ENCODE data around the gene CTSC.

CTSC gene

GRCh38 chr11:88317536-88317935 is 20.0 kb downstream of the CTSC start:
- no peaks in the 10 kb centered on the region for H3K27me3 ChIP-seq (ENCODE audit: control insufficient read depth, insufficient read depth, low read length)
- H3K4me3 ChIP-seq (ENCODE audit: low read depth, low read length), result no peak overlapping the region
- H3K27ac ChIP-seq (ENCODE audit: low read depth, low read length), result no peak overlapping the region
- peaks cover 25% of the 10 kb centered on the region for H3K36me3 ChIP-seq (ENCODE audit: control insufficient read depth, insufficient read depth, low read length)
- no peaks in the 10 kb centered on the region for H3K9me3 ChIP-seq (ENCODE audit: control insufficient read depth, insufficient read depth, low read depth, low read length)
- H3K9ac ChIP-seq (ENCODE audit: low read length), result no peak overlapping the region
- H3K4me1 ChIP-seq (ENCODE audit: control insufficient read depth, insufficient read depth, low read length), result peaks cover 23% of the 10 kb centered on the region

- Histone ChIP-seq H3K4me1 (ENCODE audit: control insufficient read depth, insufficient read depth, low read length) (peaks cover 35% of the 10 kb centered on the region), H3K9me3 (ENCODE audit: control insufficient read depth, insufficient read depth, low read depth, low read length) (no peaks in the 10 kb centered on the region), H3K27ac (ENCODE audit: low read depth, low read length) (no peak overlapping the region), H3K36me3 (ENCODE audit: control insufficient read depth, insufficient read depth, low read length) (peaks cover 23% of the 10 kb centered on the region), H3K27me3 (ENCODE audit: control insufficient read depth, insufficient read depth, low read length) (no peaks in the 10 kb centered on the region), H3K9ac (ENCODE audit: low read length) (no peak overlapping the region), H3K4me3 (ENCODE audit: low read depth, low read length) (no peak overlapping the region)
Measured at GRCh38 chr11:88315981-88316441, 21.5 kb downstream of the CTSC start.

- H3K4me1 ChIP-seq (ENCODE audit: control insufficient read depth, insufficient read depth, low read length), result peaks cover 38% of the 10 kb centered on the region
- peaks cover 32% of the 10 kb centered on the region for H3K36me3 ChIP-seq (ENCODE audit: control insufficient read depth, insufficient read depth, low read length)
- H3K27ac ChIP-seq (ENCODE audit: low read depth, low read length), result no peak overlapping the region
Measured at GRCh38 chr11:88315015-88315414, 22.5 kb downstream of the CTSC start.

GRCh38 chr11:88313441-88313840 is 24.1 kb downstream of the CTSC start:
- no peaks in the 10 kb centered on the region for H3K9me3 ChIP-seq (ENCODE audit: control insufficient read depth, insufficient read depth, low read depth, low read length)
- H3K9ac ChIP-seq (ENCODE audit: low read length), result no peak overlapping the region
- no peak overlapping the region for H3K4me3 ChIP-seq (ENCODE audit: low read depth, low read length)
- H3K36me3 ChIP-seq (ENCODE audit: control insufficient read depth, insufficient read depth, low read length), result peaks cover 40% of the 10 kb centered on the region
- peak overlapping the region; percentile 61; the same call in 1 of the 2 replicates for H3K27ac ChIP-seq (ENCODE audit: low read depth, low read length)
- H3K4me1 ChIP-seq (ENCODE audit: control insufficient read depth, insufficient read depth, low read length), result peaks cover 51% of the 10 kb centered on the region
- no peaks in the 10 kb centered on the region for H3K27me3 ChIP-seq (ENCODE audit: control insufficient read depth, insufficient read depth, low read length)

More at GRCh38 chr11:88315015-88315414, 22.5 kb downstream of the CTSC start:
- H3K9me3 ChIP-seq (ENCODE audit: control insufficient read depth, insufficient read depth, low read depth, low read length), result no peaks in the 10 kb centered on the region
- H3K27me3 ChIP-seq (ENCODE audit: control insufficient read depth, insufficient read depth, low read length), result no peaks in the 10 kb centered on the region
- no peak overlapping the region for H3K9ac ChIP-seq (ENCODE audit: low read length)
- no peak overlapping the region for H3K4me3 ChIP-seq (ENCODE audit: low read depth, low read length)

GRCh38 chr11:88312628-88313027 is 24.9 kb downstream of the CTSC start:
- Histone ChIP-seq H3K27ac (ENCODE audit: low read depth, low read length) (no peak overlapping the region), H3K9ac (ENCODE audit: low read length) (no peak overlapping the region), H3K9me3 (ENCODE audit: control insufficient read depth, insufficient read depth, low read depth, low read length) (no peaks in the 10 kb centered on the region)

GRCh38 chr11:88310246-88310645 is 27.3 kb downstream of the CTSC start:
- H3K4me3 ChIP-seq (ENCODE audit: low read depth, low read length), result no peak overlapping the region
- peaks cover 55% of the 10 kb centered on the region for H3K4me1 ChIP-seq (ENCODE audit: control insufficient read depth, insufficient read depth, low read length)
- no peaks in the 10 kb centered on the region for H3K27me3 ChIP-seq (ENCODE audit: control insufficient read depth, insufficient read depth, low read length)
- peaks cover 58% of the 10 kb centered on the region for H3K36me3 ChIP-seq (ENCODE audit: control insufficient read depth, insufficient read depth, low read length)
- no peak overlapping the region for H3K9ac ChIP-seq (ENCODE audit: low read length)
- H3K9me3 ChIP-seq (ENCODE audit: control insufficient read depth, insufficient read depth, low read depth, low read length), result 0 out of 2 replicates have a peak, but pooled peaks cover 2% of the 10 kb centered on the region
- peak overlapping the region; percentile 42; the same call in 1 of the 2 replicates for H3K27ac ChIP-seq (ENCODE audit: low read depth, low read length)

More at GRCh38 chr11:88312628-88313027, 24.9 kb downstream of the CTSC start:
- H3K27me3 ChIP-seq (ENCODE audit: control insufficient read depth, insufficient read depth, low read length), result no peaks in the 10 kb centered on the region
- H3K4me3 ChIP-seq (ENCODE audit: low read depth, low read length), result no peak overlapping the region
- peaks cover 54% of the 10 kb centered on the region for H3K4me1 ChIP-seq (ENCODE audit: control insufficient read depth, insufficient read depth, low read length)
- H3K36me3 ChIP-seq (ENCODE audit: control insufficient read depth, insufficient read depth, low read length), result peaks cover 42% of the 10 kb centered on the region

GRCh38 chr11:88308576-88308975 is 29.0 kb downstream of the CTSC start:
- Histone ChIP-seq H3K36me3 (ENCODE audit: control insufficient read depth, insufficient read depth, low read length) (peaks cover 72% of the 10 kb centered on the region), H3K9me3 (ENCODE audit: control insufficient read depth, insufficient read depth, low read depth, low read length) (0 out of 2 replicates have a peak, but pooled peaks cover 2% of the 10 kb centered on the region), H3K27ac (ENCODE audit: low read depth, low read length) (peak overlapping the region; percentile 91), H3K4me3 (ENCODE audit: low read depth, low read length) (peak overlapping the region; percentile 25), H3K27me3 (ENCODE audit: control insufficient read depth, insufficient read depth, low read length) (no peaks in the 10 kb centered on the region), H3K9ac (ENCODE audit: low read length) (peak overlapping the region; percentile 61), H3K4me1 (ENCODE audit: control insufficient read depth, insufficient read depth, low read length) (peaks cover 53% of the 10 kb centered on the region)

GRCh38 chr11:88307749-88308425 is 29.6 kb downstream of the CTSC start:
- peak overlapping the region; percentile 94 for H3K27ac ChIP-seq (ENCODE audit: low read depth, low read length)
- H3K4me3 ChIP-seq (ENCODE audit: low read depth, low read length), result peak overlapping the region; percentile 46
- H3K36me3 ChIP-seq (ENCODE audit: control insufficient read depth, insufficient read depth, low read length), result peaks cover 78% of the 10 kb centered on the region
- H3K27me3 ChIP-seq (ENCODE audit: control insufficient read depth, insufficient read depth, low read length), result no peaks in the 10 kb centered on the region
- peaks cover 50% of the 10 kb centered on the region for H3K4me1 ChIP-seq (ENCODE audit: control insufficient read depth, insufficient read depth, low read length)
- H3K9ac ChIP-seq (ENCODE audit: low read length), result peak overlapping the region; percentile 77
- H3K9me3 ChIP-seq (ENCODE audit: control insufficient read depth, insufficient read depth, low read depth, low read length), result 0 out of 2 replicates have a peak, but pooled peaks cover 2% of the 10 kb centered on the region

- peak overlapping the region; percentile 7; the same call in 1 of the 2 replicates for H3K27ac ChIP-seq (ENCODE audit: low read depth, low read length)
- H3K9me3 ChIP-seq (ENCODE audit: control insufficient read depth, insufficient read depth, low read depth, low read length), result 0 out of 2 replicates have a peak, but pooled peaks cover 2% of the 10 kb centered on the region
- H3K36me3 ChIP-seq (ENCODE audit: control insufficient read depth, insufficient read depth, low read length), result peaks cover 77% of the 10 kb centered on the region
- H3K4me1 ChIP-seq (ENCODE audit: control insufficient read depth, insufficient read depth, low read length), result peaks cover 46% of the 10 kb centered on the region
- H3K27me3 ChIP-seq (ENCODE audit: control insufficient read depth, insufficient read depth, low read length), result no peaks in the 10 kb centered on the region
- no peak overlapping the region for H3K4me3 ChIP-seq (ENCODE audit: low read depth, low read length)
- H3K9ac ChIP-seq (ENCODE audit: low read length), result no peak overlapping the region
Measured at GRCh38 chr11:88306785-88307184, 30.8 kb downstream of the CTSC start.

GRCh38 chr11:88305430-88305829 is 32.1 kb downstream of the CTSC start:
- Histone ChIP-seq H3K9ac (ENCODE audit: low read length) (no peak overlapping the region), H3K27me3 (ENCODE audit: control insufficient read depth, insufficient read depth, low read length) (no peaks in the 10 kb centered on the region), H3K9me3 (ENCODE audit: control insufficient read depth, insufficient read depth, low read depth, low read length) (0 out of 2 replicates have a peak, but pooled peaks cover 2% of the 10 kb centered on the region), H3K4me1 (ENCODE audit: control insufficient read depth, insufficient read depth, low read length) (peaks cover 47% of the 10 kb centered on the region), H3K36me3 (ENCODE audit: control insufficient read depth, insufficient read depth, low read length) (peaks cover 67% of the 10 kb centered on the region), H3K27ac (ENCODE audit: low read depth, low read length) (no peak overlapping the region), H3K4me3 (ENCODE audit: low read depth, low read length) (no peak overlapping the region)

- no peaks in the 10 kb centered on the region for H3K27me3 ChIP-seq (ENCODE audit: control insufficient read depth, insufficient read depth, low read length)
- H3K9ac ChIP-seq (ENCODE audit: low read length), result no peak overlapping the region
- H3K27ac ChIP-seq (ENCODE audit: low read depth, low read length), result no peak overlapping the region
- H3K9me3 ChIP-seq (ENCODE audit: control insufficient read depth, insufficient read depth, low read depth, low read length), result 0 out of 2 replicates have a peak, but pooled peaks cover 2% of the 10 kb centered on the region
- peaks cover 72% of the 10 kb centered on the region for H3K36me3 ChIP-seq (ENCODE audit: control insufficient read depth, insufficient read depth, low read length)
- H3K4me1 ChIP-seq (ENCODE audit: control insufficient read depth, insufficient read depth, low read length), result peaks cover 42% of the 10 kb centered on the region
- H3K4me3 ChIP-seq (ENCODE audit: low read depth, low read length), result no peak overlapping the region
Measured at GRCh38 chr11:88304352-88304751, 33.2 kb downstream of the CTSC start.

All from HUES6 (cell line).